Gastrocnemius medialis (tissue), 4 donors: Measurements from ENCODE around the gene ITFG1. TPM values are rescaled to one million over a fixed set of nuclear protein-coding genes. Genes with fewer than 3 reads are reported as not detected.
"Not testable (repeated sequence)": the region's sequence is repeated elsewhere in the genome, so short reads cannot be mapped to it uniquely, and the experiment has no call there.

Source experiments
- ATAC-seq, 2 donors: fragments of 150-250 bp; one replicate each; pipeline ENCODE4 v1.9.1; 2016
- DNase-seq, 2 donors: peaks; one replicate each; pipeline ENCODE4 v3.0.0-alpha.2; 2019
- H3K27ac ChIP-seq, 4 donors: fragments of 200-600 bp; sonication (generic); 1 replicate in 1 of 4; 2 replicates in 3 of 4; pipeline ENCODE4 v1.5.1; 2016 to 2018; ENCODE audit warnings: mild to moderate bottlenecking in 2 of 4, moderate library complexity in 1 of 4
- H3K27me3 ChIP-seq, 3 donors: fragments of 200-600 bp; sonication (generic) in 2 of 3; 1 replicate in 1 of 3; 2 replicates in 2 of 3; pipeline versions ENCODE4 v1.5.1 to v1.6.0; 2016 to 2019; ENCODE audit warnings: mild to moderate bottlenecking in 1 of 3, moderate library complexity in 1 of 3
- H3K36me3 ChIP-seq, 2 donors: fragments of 200-600 bp; sonication (generic) in 1 of 2; one replicate each; pipeline ENCODE4 v1.5.1; 2017 to 2018
- H3K4me1 ChIP-seq, 2 donors: fragments of 200-600 bp; sonication (generic) in 1 of 2; one replicate each; pipeline ENCODE4 v1.5.1; 2016 to 2017; ENCODE audit warnings: mild to moderate bottlenecking in 2 of 2
- H3K4me3 ChIP-seq, 4 donors: fragments of 200-600 bp; sonication (generic) in 3 of 4; 1 replicate in 1 of 4; 2 replicates in 3 of 4; pipeline ENCODE4 v1.5.1; 2016 to 2019; ENCODE audit warnings: mild to moderate bottlenecking in 2 of 4
- H3K9me3 ChIP-seq, 3 donors: fragments of 200-600 bp; sonication (generic) in 2 of 3; 1 replicate in 1 of 3; 2 replicates in 2 of 3; pipeline ENCODE4 v1.5.1; 2016 to 2019
- POLR2A ChIP-seq, 2 donors: fragments of 450-650 bp; IDR thresholded peaks; one replicate each; pipeline ENCODE4 v1.6.1; 2017; ENCODE audit warnings: antibody characterized with exemption in 2 of 2, mild to moderate bottlenecking in 2 of 2, moderate library complexity in 2 of 2
- in situ Hi-C, 4 donors: fragments of 200-750 bp; cut with MboI; loops; one replicate each; pipeline versions ENCODE4 v1.15.0 to v1.8.0; 2017; ENCODE audit warnings: low sequenced_read_pairs in 4 of 4
- intact Hi-C: fragments of 100-400 bp; cut with DNase I; formaldehyde crosslinking; loops from one replicate; pipeline ENCODE4 v1.15.1; 2023; ENCODE audit warnings: low total_unique reads
- total RNA-seq, 4 donors: library from RNA; depleted of rRNA; stranded (reverse); fragments of >200 nt; gene quantifications; one replicate each; pipeline versions ENCODE4 v1.1.0 to v1.2.3, GENCODE V29; 2016
- TF ChIP-seq, protein P1 (sequence below), 5 experiments: fragments of 450-650 bp in 3 of 5; fragments of 200-600 bp in 2 of 5; sonication (generic) in 2 of 5; IDR thresholded peaks in 4 of 5; conservative IDR thresholded peaks in 1 of 5; 1 replicate in 4 of 5; 2 replicates in 1 of 5; pipeline ENCODE4 v1.5.1; 2016 to 2019; ENCODE audit warnings: antibody characterized with exemption in 5 of 5, mild to moderate bottlenecking in 3 of 5, moderate library complexity in 3 of 5

The ITFG1 gene
- total RNA-seq, 4 donors from 2014 or later: 20.9 to 37.3 (median 28.6) TPM

DNA sequence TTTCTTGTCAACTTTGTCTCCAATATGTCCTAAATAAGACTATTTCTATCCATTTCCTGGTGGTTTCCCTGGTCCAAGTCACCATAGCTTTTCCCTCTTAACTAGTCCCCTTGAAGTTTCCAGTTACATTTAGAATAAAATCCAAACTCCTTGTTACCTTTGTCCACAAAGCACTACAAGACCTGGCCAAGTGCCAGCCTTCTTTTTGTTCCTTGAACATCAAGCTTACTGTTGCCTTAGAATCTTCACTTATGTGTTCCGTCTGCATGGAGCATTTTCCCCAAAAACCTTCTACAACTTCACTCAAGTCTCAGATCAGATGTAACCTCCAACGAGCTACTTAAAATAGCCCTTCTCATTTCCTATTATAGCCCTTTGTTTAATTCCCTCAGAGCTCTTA, 101.4 kb downstream of the ITFG1 start:
- Histone ChIP-seq H3K27me3 (no peaks in the 10 kb centered on the region), H3K27ac (peak overlapping the region in 3 of 4 donors; percentile 27 to 67 (median 58)), H3K4me1 (peaks cover 4 to 19% of the 10 kb centered on the region in 2 donors), H3K36me3 (no peaks in the 10 kb centered on the region), H3K4me3 (no peak overlapping the region), H3K9me3 (no peaks in the 10 kb centered on the region)
- no peak for ATAC-seq
- TF ChIP-seq, protein P1, sequence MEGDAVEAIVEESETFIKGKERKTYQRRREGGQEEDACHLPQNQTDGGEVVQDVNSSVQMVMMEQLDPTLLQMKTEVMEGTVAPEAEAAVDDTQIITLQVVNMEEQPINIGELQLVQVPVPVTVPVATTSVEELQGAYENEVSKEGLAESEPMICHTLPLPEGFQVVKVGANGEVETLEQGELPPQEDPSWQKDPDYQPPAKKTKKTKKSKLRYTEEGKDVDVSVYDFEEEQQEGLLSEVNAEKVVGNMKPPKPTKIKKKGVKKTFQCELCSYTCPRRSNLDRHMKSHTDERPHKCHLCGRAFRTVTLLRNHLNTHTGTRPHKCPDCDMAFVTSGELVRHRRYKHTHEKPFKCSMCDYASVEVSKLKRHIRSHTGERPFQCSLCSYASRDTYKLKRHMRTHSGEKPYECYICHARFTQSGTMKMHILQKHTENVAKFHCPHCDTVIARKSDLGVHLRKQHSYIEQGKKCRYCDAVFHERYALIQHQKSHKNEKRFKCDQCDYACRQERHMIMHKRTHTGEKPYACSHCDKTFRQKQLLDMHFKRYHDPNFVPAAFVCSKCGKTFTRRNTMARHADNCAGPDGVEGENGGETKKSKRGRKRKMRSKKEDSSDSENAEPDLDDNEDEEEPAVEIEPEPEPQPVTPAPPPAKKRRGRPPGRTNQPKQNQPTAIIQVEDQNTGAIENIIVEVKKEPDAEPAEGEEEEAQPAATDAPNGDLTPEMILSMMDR (IDR thresholded peaks at IDR 0.05 in 4 of 5, conservative IDR thresholded peaks at IDR 0.05 in 1 of 5): no peak
- no peak for TF ChIP-seq POLR2A (IDR thresholded peaks at IDR 0.05)
- in situ Hi-C loops: no loop called here
- DNase-seq: no peak
- intact Hi-C loops: no loop called here

DNA sequence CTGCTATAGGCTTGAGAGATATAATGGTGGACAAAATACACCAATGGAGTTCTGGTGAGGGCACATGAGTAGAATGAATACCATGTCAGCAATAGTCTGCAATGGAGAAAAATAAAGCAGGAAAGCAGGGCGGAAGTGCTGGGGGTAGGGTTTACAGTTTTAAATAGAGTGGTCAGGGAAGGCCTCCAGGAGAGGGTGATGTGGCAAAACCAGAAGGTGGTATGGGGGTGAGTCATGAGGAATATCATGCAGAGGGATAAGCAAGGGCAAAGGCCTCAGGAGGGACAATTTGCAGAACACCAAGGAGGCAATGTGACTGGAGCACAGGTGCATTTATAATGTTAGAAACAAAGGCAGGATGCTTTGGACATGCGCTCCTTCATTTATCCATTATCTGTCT, 102.0 kb downstream of the ITFG1 start:
- no peaks in the 10 kb centered on the region for H3K36me3 ChIP-seq
- H3K4me1 ChIP-seq: peaks cover 4 to 19% of the 10 kb centered on the region in 2 donors
- H3K4me3 ChIP-seq: no peak overlapping the region
- H3K9me3 ChIP-seq: no peaks in the 10 kb centered on the region
- ATAC-seq (peak; percentile 66 to 98), DNase-seq (peak in 1 of 2 donors; percentile 69)
- intact Hi-C loops: no loop called here
- in situ Hi-C loops: no loop called here
- peak overlapping the region in 3 of 4 donors; percentile 27 to 67 (median 58) for H3K27ac ChIP-seq
- TF ChIP-seq, protein P1 (IDR thresholded peaks at IDR 0.05 in 4 of 5, conservative IDR thresholded peaks at IDR 0.05 in 1 of 5): no peak
- TF ChIP-seq POLR2A (IDR thresholded peaks at IDR 0.05): no peak
- no peaks in the 10 kb centered on the region for H3K27me3 ChIP-seq

DNA sequence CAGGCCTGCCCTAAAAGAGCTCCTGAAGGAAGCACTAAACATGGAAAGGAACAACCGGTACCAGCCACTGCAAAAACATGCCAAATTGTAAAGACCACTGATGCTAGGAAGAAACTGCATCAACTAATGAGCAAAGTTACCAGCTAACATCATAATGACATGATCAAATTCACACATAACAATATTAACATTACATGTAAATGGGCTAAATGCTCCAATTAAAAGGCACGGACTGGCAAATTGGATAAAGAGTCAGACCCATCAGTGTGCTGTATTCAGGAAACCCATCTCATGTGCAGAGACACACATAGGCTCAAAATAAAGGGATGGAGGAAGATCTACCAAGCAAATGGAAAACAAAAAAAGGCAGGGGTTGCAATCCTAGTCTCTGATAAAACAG, 111.8 kb downstream of the ITFG1 start:
- H3K27me3 ChIP-seq, H3K36me3 ChIP-seq, H3K9me3 ChIP-seq, H3K4me3 ChIP-seq, in situ Hi-C loops, ATAC-seq, intact Hi-C loops, H3K4me1 ChIP-seq, DNase-seq, H3K27ac ChIP-seq: not testable (repeated sequence)

DNA sequence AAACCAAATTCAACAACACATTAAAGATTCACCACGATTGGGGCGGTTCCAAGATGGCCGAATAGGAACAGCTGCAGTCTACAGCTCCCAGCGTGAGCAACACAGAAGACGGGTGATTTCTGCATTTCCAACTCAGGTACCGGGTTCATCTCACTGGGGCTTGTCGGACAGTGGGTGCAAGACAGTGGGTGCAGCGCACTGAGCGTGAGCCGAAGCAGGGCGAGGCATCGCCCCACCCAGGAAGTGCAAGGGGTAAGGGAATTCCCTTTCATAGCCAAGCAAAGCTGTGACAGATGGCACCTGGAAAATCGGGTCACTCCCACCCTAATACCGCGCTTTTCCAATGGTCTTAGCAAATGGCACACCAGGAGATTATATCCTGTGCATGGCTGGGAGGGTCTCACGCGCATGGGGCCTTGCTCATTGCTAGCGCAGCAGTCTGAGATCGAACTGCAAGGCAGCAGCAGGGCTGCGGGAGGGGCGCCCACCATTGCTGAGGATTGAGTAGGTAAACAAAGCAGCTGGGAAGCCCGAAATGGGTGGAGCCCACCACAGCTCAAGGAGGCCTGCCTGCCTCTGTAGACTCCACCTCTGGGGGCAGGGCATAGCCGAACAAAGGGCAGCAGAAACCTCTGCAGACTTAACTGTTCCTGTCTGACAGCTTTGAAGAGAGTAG, 113.7 kb downstream of the ITFG1 start:
- ATAC-seq, H3K36me3 ChIP-seq, H3K4me3 ChIP-seq, intact Hi-C loops, H3K27ac ChIP-seq, H3K4me1 ChIP-seq, DNase-seq, in situ Hi-C loops, H3K9me3 ChIP-seq, H3K27me3 ChIP-seq: not testable (repeated sequence)

DNA sequence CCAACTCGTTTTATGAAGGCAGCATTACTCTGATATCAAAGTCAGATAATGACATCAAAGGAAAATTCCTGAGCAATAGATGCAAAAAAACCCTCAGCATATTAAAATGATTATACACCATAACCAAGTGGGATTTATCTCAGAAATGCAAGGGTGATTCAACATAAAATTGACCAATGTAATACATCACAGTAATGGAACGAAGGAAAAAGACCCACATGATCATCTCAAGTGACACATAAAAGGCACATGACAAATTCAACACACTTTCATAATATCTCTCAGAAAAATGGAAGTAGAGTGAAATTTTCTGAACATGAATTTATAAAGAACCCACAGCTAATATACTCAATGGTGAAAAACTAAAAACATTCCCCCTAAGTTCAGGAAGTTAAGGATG, 118.8 kb downstream of the ITFG1 start:
- in situ Hi-C loops: no loop called here

DNA sequence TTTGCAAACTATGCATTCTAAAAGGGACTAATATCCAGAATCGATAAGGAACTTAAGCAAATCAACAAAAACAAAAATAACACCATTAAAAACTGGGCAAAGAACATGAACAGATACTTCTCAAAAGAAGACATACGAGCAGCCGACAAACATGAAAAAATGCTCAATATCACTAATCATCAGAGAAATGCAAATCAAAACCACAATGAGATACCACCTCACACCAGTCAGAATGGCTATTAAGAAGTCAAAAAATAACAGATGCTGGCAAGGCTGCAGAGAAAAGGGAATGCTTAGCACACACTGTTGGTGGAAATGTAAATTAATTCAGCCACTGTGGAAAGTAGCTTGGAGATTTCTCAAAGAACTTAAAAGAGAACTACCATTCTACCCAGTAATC, 130.3 kb downstream of the ITFG1 start:
- H3K4me3 ChIP-seq, H3K9me3 ChIP-seq, H3K4me1 ChIP-seq, DNase-seq, intact Hi-C loops, H3K27me3 ChIP-seq, H3K36me3 ChIP-seq, H3K27ac ChIP-seq, ATAC-seq, in situ Hi-C loops: not testable (repeated sequence)

More for the DNA sequence above, 118.8 kb downstream of the ITFG1 start:
- H3K4me3 ChIP-seq: no peak overlapping the region
- TF ChIP-seq, protein P1 (IDR thresholded peaks at IDR 0.05 in 4 of 5, conservative IDR thresholded peaks at IDR 0.05 in 1 of 5): no peak
- no peak for TF ChIP-seq POLR2A (IDR thresholded peaks at IDR 0.05)
- intact Hi-C loops: no loop called here
- no peak for DNase-seq
- no peak for ATAC-seq
- no peaks in the 10 kb centered on the region for H3K27me3 ChIP-seq
- no peak overlapping the region for H3K27ac ChIP-seq
- H3K9me3 ChIP-seq: no peaks in the 10 kb centered on the region
- H3K4me1 ChIP-seq: no peaks in the 10 kb centered on the region
- H3K36me3 ChIP-seq: no peaks in the 10 kb centered on the region

DNA sequence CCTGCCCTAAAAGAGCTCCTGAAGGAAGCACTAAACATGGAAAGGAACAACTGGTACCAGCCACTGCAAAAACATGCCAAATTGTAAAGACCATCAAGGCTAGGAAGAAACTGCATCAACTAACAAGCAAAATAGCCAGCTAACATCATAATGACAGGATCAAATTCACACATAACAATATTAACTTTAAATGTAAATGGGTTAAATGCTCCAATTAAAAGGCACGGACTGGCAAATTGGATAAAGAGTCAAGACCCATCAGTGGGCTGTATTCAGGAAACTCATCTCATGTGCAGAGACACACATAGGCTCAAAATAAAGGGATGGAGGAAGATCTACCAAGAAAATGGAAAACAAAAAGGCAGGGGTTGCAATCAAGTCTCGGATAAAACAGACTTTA, 136.6 kb downstream of the ITFG1 start:
- H3K4me3 ChIP-seq, intact Hi-C loops, ATAC-seq, H3K36me3 ChIP-seq, DNase-seq, in situ Hi-C loops, H3K27me3 ChIP-seq, H3K27ac ChIP-seq, H3K9me3 ChIP-seq: not testable (repeated sequence)
- peaks cover 0 to 11% of the 10 kb centered on the region in 2 donors for H3K4me1 ChIP-seq
